Suprapubic skin (tissue), 4 donors: Measurements from ENCODE around the gene SMAD2.

Experiments used
- POLR2A ChIP-seq, 2 donors: fragments of 450-650 bp; IDR thresholded peaks; one replicate each; pipeline ENCODE4 v1.6.1; 2017; ENCODE audit warnings: antibody characterized with exemption in 2 of 2, mild to moderate bottlenecking in 2 of 2, moderate library complexity in 2 of 2
- POLR2AphosphoS5 ChIP-seq, 3 donors: sonication (generic); formaldehyde crosslinking; IDR thresholded peaks; one replicate each; pipeline ENCODE4 v1.6.1; 2017; ENCODE audit warnings: antibody characterized with exemption in 3 of 3
- TF ChIP-seq, protein P1 (sequence below), 2 donors: fragments of 200-600 bp in 1 of 2; fragments of 450-650 bp in 1 of 2; sonication (generic) in 1 of 2; IDR thresholded peaks; one replicate each; pipeline ENCODE4 v1.5.1; 2016 to 2019; ENCODE audit warnings: antibody characterized with exemption in 2 of 2, mild to moderate bottlenecking in 1 of 2, moderate library complexity in 1 of 2

DNA sequence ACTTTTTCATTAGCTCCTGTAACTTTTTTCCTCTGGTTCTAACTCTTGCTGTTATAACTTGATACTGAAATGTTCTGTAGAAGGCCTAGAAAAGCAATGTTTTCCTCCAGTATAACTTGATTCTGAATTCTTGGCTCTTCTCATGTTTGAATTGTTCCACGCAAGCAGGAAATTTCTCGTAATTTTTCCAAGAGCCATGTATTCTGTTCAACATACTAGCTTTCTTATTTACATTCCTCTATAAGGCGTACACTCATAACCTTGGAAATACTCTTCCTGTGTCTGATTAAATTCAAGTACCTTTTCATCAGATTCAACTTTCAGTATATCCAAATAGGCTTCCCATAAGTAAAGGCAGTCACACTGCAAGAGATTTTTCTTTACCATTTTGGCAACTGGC lies 109.1 kb downstream of the SMAD2 start:
- TF ChIP-seq POLR2A (IDR thresholded peaks at IDR 0.05) (no peak), POLR2AphosphoS5 (IDR thresholded peaks at IDR 0.05) (no peak)
- TF ChIP-seq, protein P1, sequence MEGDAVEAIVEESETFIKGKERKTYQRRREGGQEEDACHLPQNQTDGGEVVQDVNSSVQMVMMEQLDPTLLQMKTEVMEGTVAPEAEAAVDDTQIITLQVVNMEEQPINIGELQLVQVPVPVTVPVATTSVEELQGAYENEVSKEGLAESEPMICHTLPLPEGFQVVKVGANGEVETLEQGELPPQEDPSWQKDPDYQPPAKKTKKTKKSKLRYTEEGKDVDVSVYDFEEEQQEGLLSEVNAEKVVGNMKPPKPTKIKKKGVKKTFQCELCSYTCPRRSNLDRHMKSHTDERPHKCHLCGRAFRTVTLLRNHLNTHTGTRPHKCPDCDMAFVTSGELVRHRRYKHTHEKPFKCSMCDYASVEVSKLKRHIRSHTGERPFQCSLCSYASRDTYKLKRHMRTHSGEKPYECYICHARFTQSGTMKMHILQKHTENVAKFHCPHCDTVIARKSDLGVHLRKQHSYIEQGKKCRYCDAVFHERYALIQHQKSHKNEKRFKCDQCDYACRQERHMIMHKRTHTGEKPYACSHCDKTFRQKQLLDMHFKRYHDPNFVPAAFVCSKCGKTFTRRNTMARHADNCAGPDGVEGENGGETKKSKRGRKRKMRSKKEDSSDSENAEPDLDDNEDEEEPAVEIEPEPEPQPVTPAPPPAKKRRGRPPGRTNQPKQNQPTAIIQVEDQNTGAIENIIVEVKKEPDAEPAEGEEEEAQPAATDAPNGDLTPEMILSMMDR (IDR thresholded peaks at IDR 0.05) = no peak
